WERI-Rb-1 (cell line): ENCODE measurements around the gene PRRT1.
"Not testable (repeated sequence)": the region's sequence is repeated elsewhere in the genome, so short reads cannot be mapped to it uniquely, and the experiment has no call there.

Source experiments
- DNase-seq: peaks from one replicate; pipeline ENCODE4 v3.0.0-alpha.2; 2020
- H3K27ac ChIP-seq: fragments of 250-450 bp; sonication (Bioruptor Pico); 2 replicates; pipeline ENCODE4 v1.5.1; 2020; ENCODE audit warnings: mild to moderate bottlenecking, moderate library complexity
- H3K27me3 ChIP-seq: fragments of 250-450 bp; sonication (Bioruptor Pico); 2 replicates; pipeline ENCODE4 v1.5.1; 2021; ENCODE audit warnings: mild to moderate bottlenecking, low read depth, moderate library complexity; ENCODE audit not compliant: insufficient read depth, severe bottlenecking
- H3K36me3 ChIP-seq: fragments of 250-450 bp; sonication (Bioruptor Pico); 2 replicates; pipeline ENCODE4 v1.5.1; 2020; ENCODE audit warnings: mild to moderate bottlenecking, moderate library complexity
- H3K4me3 ChIP-seq: 2 replicates; pipeline ENCODE4 v1.5.1; 2011; ENCODE audit warnings: low read depth, mild to moderate bottlenecking, control low read depth, low read length
- H3K9me3 ChIP-seq: fragments of 250-450 bp; sonication (Bioruptor Pico); 2 replicates; pipeline ENCODE4 v1.5.1; 2021; ENCODE audit warnings: mild to moderate bottlenecking, moderate library complexity; ENCODE audit not compliant: severe bottlenecking
- CTCF ChIP-seq: IDR thresholded peaks from 2 replicates; pipeline ENCODE4 v1.5.1; 2011; ENCODE audit warnings: low read depth, mild to moderate bottlenecking, control low read depth, inconsistent platforms, low read length

The PRRT1 gene

GRCh38 chr6:32195902-32196681 lies 44.4 kb upstream of the PRRT1 start:
- Histone ChIP-seq H3K9me3 (no peaks in the 10 kb centered on the region), H3K4me3 (peak overlapping the region; percentile 96), H3K27ac (peak overlapping the region; percentile 100), H3K27me3 (no peaks in the 10 kb centered on the region), H3K36me3 (peaks cover 3% of the 10 kb centered on the region; the same call in 1 of the 2 replicates)
- no peak for TF ChIP-seq CTCF
- peak; percentile 97 for DNase-seq

DNA sequence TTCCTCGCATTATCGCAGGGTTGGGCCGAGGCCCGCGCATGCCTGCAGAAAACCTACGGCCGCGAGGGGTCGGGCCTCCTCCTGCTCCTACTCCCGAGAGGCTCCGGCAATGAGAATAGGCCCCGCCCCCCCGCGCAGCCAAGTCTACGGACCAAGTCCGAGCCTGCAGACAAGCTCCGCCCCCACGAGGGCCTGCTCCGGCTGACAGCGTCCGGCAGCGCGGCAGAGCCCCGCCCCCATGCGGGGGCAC lies 43.8 kb upstream of the PRRT1 start:
- no peaks in the 10 kb centered on the region for H3K27me3 ChIP-seq
- no peaks in the 10 kb centered on the region for H3K9me3 ChIP-seq
- peak; percentile 52; the same call in 1 of the 2 replicates for TF ChIP-seq CTCF
- H3K36me3 ChIP-seq: peaks cover 3% of the 10 kb centered on the region; the same call in 1 of the 2 replicates
- H3K4me3 ChIP-seq: peak overlapping the region; percentile 96
- DNase-seq: peak; percentile 100
- H3K27ac ChIP-seq: peak overlapping the region; percentile 100

DNA sequence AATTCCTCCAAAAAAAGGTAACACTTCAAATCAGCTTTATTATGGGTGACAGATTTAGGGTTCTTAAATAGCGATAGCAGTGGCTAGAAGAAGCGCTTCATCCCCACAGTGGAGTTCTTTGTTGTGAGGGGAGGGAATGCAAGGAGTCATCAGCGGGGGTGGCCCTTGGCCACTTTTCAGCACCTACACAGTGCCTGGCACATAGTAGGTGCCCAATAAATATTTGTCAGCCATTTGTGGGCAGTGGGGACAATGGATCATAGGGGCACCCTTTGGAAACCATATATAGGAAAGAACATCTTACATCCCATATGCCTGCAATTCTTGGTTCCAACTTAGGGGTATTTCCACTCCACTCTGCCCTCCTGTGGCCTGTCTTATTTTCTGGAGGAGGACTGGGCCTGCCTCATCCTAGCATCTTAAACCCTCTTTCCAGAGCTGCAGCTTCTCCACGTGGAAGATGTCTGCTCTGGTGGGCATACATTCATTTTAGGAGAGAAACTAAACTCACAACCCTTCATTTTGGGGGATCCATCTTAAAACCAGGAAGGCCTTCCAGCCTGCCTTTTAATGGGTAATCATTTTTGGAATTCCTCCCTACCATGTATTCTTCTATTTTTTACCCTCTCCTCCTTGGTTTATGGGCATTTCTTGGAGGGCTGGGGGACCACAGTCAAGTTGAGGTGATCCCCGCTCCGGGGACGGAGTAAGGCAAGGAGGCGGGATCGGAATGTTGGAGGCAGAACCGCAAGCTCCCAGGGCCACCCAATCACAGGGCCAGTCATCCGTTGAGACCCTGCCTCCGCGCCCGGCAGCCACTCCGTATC lies 43.3 kb upstream of the PRRT1 start:
- H3K27ac ChIP-seq: peak overlapping the region; percentile 70
- peak; percentile 74 for DNase-seq
- H3K4me3 ChIP-seq: peak overlapping the region; percentile 62
- TF ChIP-seq CTCF: peak; percentile 76
- H3K36me3 ChIP-seq: peaks cover 3% of the 10 kb centered on the region; the same call in 1 of the 2 replicates
- H3K27me3 ChIP-seq: no peaks in the 10 kb centered on the region
- H3K9me3 ChIP-seq: no peaks in the 10 kb centered on the region

- H3K27me3 ChIP-seq: no peaks in the 10 kb centered on the region
Measured at GRCh38 chr6:32194388-32194787, 42.6 kb upstream of the PRRT1 start.

DNA sequence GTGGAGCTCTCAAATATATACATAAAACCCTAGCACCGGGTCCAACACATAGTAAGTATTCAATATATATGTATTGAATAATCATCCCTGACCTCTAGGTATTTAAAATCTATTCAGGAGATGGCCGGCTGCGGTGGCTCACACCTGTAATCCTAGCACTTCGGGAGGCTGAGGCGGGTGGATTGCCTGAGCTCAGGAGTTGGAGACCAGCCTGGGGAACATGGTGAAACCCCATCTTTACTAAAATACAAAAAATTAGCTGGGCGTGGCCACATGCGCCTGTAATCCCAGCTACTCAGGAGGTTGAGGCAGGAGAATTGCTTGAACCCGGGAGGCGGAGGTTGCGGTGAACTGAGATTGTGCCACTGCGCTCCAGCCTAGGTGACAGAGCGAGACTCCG lies 41.4 kb upstream of the PRRT1 start:
- H3K27ac ChIP-seq, DNase-seq, H3K36me3 ChIP-seq, H3K27me3 ChIP-seq, H3K9me3 ChIP-seq, H3K4me3 ChIP-seq: not testable (repeated sequence)

More at GRCh38 chr6:32194388-32194787, 42.6 kb upstream of the PRRT1 start:
- Histone ChIP-seq H3K4me3 (no peak overlapping the region), H3K27ac (peak overlapping the region; percentile 70), H3K36me3 (peaks cover 3% of the 10 kb centered on the region; the same call in 1 of the 2 replicates), H3K9me3 (no peaks in the 10 kb centered on the region)
- TF ChIP-seq CTCF: no peak
- DNase-seq: no peak

DNA sequence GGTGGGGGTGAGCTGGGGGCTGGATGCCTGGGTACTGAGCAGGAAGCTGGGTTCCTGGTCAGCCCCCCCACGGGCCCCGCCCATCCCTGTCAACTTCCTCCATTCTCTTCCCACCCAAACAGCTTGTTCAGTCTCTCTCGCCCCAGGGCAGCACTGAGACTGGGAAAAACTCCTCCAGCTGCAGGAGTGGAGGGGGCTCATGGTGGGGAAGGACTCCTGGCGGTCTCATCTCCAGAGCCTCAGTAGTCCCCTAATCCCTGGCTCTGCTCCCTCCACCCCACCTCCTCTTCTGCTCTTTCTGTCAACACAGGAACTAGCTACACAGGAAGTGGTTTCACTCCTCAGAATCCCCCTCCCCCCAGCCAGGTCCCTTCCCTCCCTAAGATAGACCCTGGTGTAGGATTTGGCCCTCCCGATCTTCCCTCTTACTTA lies 40.9 kb upstream of the PRRT1 start, which contains the start of gene GPSM3:
TSS of gene GPSM3 (minus strand) at position 36 of the 432 bp plus-strand sequence. CDS start 130 bp downstream, outside the sequence.
- no peak for TF ChIP-seq CTCF
- Histone ChIP-seq H3K4me3 (no peak within 1 kb of the TSS), H3K9me3 (no peaks in the 10 kb centered on the region), H3K27me3 (no peaks in the 10 kb centered on the region), H3K27ac (no peak within 1 kb of the TSS), H3K36me3 (peaks cover 13% of the 10 kb centered on the region)
- DNase-seq: no peak
